ENCODE data around the gene KNDC1. TPM values are rescaled to one million over a fixed set of nuclear protein-coding genes. Genes with fewer than 3 reads are reported as not detected.
A peak's percentile ranks its signal among the peaks of the same experiment; 100 is the strongest.

KNDC1 gene
- total RNA-seq, 2 donors from 2014 or later: 6.5 to 9.6 TPM

DNA sequence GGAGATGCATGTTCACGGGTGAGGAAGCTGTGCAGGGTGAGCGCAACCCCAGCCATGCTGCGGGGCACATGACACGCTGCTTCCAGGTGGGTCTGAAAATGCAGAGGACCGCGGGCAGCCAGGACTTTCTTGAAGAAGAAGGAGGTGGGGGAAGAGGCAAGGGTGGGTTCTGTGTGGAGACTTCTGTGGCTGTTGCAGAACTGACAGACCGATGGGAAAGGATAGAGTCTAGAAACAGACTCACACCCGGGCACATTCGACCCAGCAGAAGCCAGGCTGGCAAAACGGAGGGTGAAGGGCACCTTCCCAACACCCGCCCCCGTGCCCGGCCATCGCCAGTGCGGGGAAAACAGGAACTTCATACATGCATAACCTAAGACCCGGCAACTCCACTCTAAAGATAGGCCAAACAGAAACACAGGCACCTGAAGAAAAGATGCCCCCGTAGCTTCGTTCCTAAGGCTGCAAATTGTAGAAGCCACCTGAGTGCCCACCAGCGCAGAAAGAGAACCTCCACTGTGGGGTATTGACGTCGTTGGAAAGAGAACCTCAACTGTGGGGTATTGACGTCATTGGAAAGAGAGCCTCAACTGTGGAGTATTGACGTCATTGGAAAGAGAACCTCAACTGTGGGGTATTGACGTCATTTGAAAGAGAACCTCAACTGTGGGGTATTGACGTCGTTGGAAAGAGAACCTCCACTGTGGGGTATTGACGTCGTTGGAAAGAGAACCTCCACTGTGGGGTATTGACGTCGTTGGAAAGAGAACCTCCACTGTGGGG lies 4.8 kb upstream of the KNDC1 start:
- Mint-ChIP-seq H3K4me3 (no peak overlapping the region), H3K36me3 (ENCODE audit: low read depth) (no peaks in the 10 kb centered on the region), H3K4me1 (peaks cover 12% of the 10 kb centered on the region), H3K9me3 (peaks cover 5% of the 10 kb centered on the region), H3K27me3 (ENCODE audit: insufficient read depth) (peaks cover 8% of the 10 kb centered on the region), H3K27ac (no peak overlapping the region)
- TF ChIP-seq, protein P1, sequence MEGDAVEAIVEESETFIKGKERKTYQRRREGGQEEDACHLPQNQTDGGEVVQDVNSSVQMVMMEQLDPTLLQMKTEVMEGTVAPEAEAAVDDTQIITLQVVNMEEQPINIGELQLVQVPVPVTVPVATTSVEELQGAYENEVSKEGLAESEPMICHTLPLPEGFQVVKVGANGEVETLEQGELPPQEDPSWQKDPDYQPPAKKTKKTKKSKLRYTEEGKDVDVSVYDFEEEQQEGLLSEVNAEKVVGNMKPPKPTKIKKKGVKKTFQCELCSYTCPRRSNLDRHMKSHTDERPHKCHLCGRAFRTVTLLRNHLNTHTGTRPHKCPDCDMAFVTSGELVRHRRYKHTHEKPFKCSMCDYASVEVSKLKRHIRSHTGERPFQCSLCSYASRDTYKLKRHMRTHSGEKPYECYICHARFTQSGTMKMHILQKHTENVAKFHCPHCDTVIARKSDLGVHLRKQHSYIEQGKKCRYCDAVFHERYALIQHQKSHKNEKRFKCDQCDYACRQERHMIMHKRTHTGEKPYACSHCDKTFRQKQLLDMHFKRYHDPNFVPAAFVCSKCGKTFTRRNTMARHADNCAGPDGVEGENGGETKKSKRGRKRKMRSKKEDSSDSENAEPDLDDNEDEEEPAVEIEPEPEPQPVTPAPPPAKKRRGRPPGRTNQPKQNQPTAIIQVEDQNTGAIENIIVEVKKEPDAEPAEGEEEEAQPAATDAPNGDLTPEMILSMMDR (conservative IDR thresholded peaks at IDR 0.05): no peak
- Histone ChIP-seq H3K36me3 (ENCODE audit: control insufficient read depth, insufficient read depth, low read length) (no peaks in the 10 kb centered on the region), H3K4me1 (ENCODE audit: control insufficient read depth, insufficient read depth, low read length) (peaks cover 6% of the 10 kb centered on the region), H3K9me3 (ENCODE audit: control insufficient read depth, low read length) (no peaks in the 10 kb centered on the region), H3K4me3 (ENCODE audit: low read length) (no peak overlapping the region), H3K9ac (ENCODE audit: extremely low read depth, low read length, poor library complexity, severe bottlenecking) (no peak overlapping the region), H3K27ac (ENCODE audit: low read depth, low read length) (no peak overlapping the region), H3K27me3 (ENCODE audit: control insufficient read depth, insufficient read depth, low read length, poor library complexity, severe bottlenecking) (no peaks in the 10 kb centered on the region)
- WGBS, 2 experiments (ENCODE audit: insufficient coverage in 1 of 2, insufficient read length in 1 of 2): 87 to 91% methylated on average over 22 to 26 of the region's 30 CpGs
- peak; percentile 38 for DNase-seq

DNA sequence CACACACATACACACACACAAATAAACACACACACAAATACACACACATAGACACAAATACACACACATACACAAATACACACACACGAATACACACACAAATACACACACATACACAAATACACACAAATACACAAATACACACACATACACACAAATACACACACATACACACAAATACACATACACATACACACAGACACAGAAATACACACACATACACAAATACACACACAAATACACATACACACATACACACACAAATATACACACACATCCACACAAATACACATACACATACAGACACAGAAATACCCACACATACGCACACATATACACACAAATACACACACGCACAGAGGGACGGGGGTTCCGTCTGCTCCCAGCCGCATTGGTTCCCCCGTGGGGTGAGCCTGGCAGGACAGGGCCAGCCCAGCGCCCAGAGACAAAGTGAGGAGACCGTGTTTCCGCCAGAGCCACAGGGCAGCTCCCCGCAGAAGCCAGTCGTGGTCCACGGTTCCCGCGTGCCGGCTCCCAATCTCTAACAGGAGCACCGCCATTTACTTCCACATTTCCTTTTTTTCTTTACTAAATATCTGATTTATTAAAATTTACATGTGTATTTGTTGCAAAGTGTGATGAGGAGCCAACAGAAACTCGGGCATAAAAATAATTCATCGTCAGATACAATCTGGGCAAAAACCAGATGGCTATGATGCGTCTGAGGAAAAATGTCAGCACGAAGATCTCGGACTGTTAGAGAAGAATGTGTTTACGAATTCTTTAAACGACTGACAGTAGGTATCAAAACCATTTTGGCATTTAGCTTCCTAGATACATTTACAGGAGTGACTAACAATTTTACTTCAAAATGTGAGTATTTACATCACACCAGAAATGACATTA lies 3.1 kb upstream of the KNDC1 start:
- no peak overlapping the region for H3K9ac ChIP-seq (ENCODE audit: extremely low read depth, low read length, poor library complexity, severe bottlenecking)
- peaks cover 12% of the 10 kb centered on the region for H3K27me3 Mint-ChIP-seq (ENCODE audit: insufficient read depth)
- no peak overlapping the region for H3K27ac ChIP-seq (ENCODE audit: low read depth, low read length)
- no peak overlapping the region for H3K4me3 Mint-ChIP-seq
- H3K36me3 Mint-ChIP-seq (ENCODE audit: low read depth): no peaks in the 10 kb centered on the region
- peaks cover under 1% of the 10 kb centered on the region for H3K4me1 ChIP-seq (ENCODE audit: control insufficient read depth, insufficient read depth, low read length)
- TF ChIP-seq, protein P1 (conservative IDR thresholded peaks at IDR 0.05): no peak
- H3K4me1 Mint-ChIP-seq: peaks cover 5% of the 10 kb centered on the region
- no peak overlapping the region for H3K4me3 ChIP-seq (ENCODE audit: low read length)
- 90 to 91% methylated on average over 14 to 23 of the region's 24 CpGs for WGBS, 2 experiments (ENCODE audit: insufficient coverage in 1 of 2, insufficient read length in 1 of 2)
- no peaks in the 10 kb centered on the region for H3K9me3 Mint-ChIP-seq
- H3K27me3 ChIP-seq (ENCODE audit: control insufficient read depth, insufficient read depth, low read length, poor library complexity, severe bottlenecking): peaks cover 14% of the 10 kb centered on the region
- no peaks in the 10 kb centered on the region for H3K9me3 ChIP-seq (ENCODE audit: control insufficient read depth, low read length)
- no peaks in the 10 kb centered on the region for H3K36me3 ChIP-seq (ENCODE audit: control insufficient read depth, insufficient read depth, low read length)
- H3K27ac Mint-ChIP-seq: no peak overlapping the region
- DNase-seq: peak; percentile 56

DNA sequence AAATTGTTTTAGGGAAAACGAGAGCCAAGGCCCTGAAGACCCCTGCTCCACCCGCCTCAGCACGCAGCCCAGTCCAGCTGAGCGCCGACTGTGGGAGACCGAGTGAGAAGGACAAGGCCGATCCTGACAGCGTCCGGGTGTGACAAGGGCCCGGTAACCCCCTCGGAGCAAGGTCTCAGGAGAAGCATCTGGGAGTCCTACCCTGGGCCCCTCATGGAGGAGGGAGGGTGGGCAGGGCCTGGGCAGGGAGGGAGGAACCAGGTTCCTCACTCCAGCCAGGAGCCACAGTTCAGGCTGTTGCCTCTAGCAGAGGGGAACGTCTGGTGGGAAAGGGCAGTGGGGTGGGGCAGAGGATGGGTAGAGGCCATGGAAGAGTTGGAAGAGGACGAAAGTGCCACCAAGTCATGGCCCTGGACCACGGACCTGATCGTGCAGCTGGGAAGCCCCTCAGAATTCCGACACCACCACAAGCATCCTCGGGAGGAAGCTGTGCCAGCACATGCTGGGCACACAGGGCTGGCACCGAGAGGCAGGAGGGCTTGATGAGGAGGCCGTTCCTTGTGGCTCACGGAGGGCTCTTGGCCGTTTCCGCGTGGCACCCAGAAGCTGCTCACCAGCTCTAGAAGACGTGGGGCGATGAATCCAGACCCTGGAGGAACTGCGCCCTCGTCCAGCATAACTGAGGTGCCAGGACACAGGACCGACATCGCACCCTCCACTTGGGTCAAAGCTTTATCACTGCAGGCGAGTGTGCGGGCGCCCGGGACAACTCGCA lies 2.2 kb upstream of the KNDC1 start:
- peaks cover 14% of the 10 kb centered on the region for H3K27me3 ChIP-seq (ENCODE audit: control insufficient read depth, insufficient read depth, low read length, poor library complexity, severe bottlenecking)
- Mint-ChIP-seq H3K27me3 (ENCODE audit: insufficient read depth) (peaks cover 12% of the 10 kb centered on the region), H3K36me3 (ENCODE audit: low read depth) (no peaks in the 10 kb centered on the region), H3K4me3 (no peak overlapping the region), H3K9me3 (no peaks in the 10 kb centered on the region), H3K4me1 (no peaks in the 10 kb centered on the region), H3K27ac (no peak overlapping the region)
- TF ChIP-seq, protein P1 (conservative IDR thresholded peaks at IDR 0.05): no peak
- WGBS, 2 experiments (ENCODE audit: insufficient coverage in 1 of 2, insufficient read length in 1 of 2): 87 to 89% methylated on average over 29 to 34 of the region's 34 CpGs
- H3K36me3 ChIP-seq (ENCODE audit: control insufficient read depth, insufficient read depth, low read length): no peaks in the 10 kb centered on the region
- peak; percentile 58 for DNase-seq
- no peaks in the 10 kb centered on the region for H3K9me3 ChIP-seq (ENCODE audit: control insufficient read depth, low read length)
- no peaks in the 10 kb centered on the region for H3K4me1 ChIP-seq (ENCODE audit: control insufficient read depth, insufficient read depth, low read length)
- H3K27ac ChIP-seq (ENCODE audit: low read depth, low read length): no peak overlapping the region
- no peak overlapping the region for H3K4me3 ChIP-seq (ENCODE audit: low read length)
- H3K9ac ChIP-seq (ENCODE audit: extremely low read depth, low read length, poor library complexity, severe bottlenecking): no peak overlapping the region
